D721Med (cell line): ENCODE results near the gene COL23A1.

ENCODE experiments used
- DNase-seq: peaks from one replicate; pipeline ENCODE4 v3.0.0; 2011; ENCODE audit warnings: low spot score; ENCODE audit not compliant: insufficient read length
- FAIRE-seq: peaks from 2 replicates; lab custom pipeline; 2011; peaks lifted over from hg19 to GRCh38; lab: Jason Lieb, UNC
- TF ChIP-seq, protein P1 (sequence below): IDR thresholded peaks from 2 replicates; pipeline ENCODE4 v1.5.1; 2012; ENCODE audit warnings: mild to moderate bottlenecking, control low read depth; ENCODE audit not compliant: insufficient read depth; ENCODE audit errors: missing control alignments

Gene COL23A1

DNA sequence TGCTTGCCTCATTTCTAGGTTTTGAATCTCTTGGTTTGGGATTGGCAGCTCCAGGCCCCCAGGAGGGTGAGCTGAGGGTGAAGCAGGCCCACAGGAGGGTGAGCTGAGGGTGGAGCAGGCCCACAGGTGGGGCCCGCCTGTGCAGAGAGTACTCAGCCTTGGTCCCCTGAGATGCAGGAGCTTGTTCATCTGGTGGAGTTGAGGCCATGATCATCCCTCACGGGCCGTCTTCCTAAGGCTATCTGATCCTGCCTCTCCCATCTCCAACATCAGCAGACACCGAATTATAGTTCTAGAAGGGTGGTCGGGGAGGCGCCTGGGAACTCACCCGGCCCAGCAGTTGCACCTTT is 225.9 kb downstream of the COL23A1 start:
- FAIRE-seq (no peak), DNase-seq (no peak)
- TF ChIP-seq, protein P1, sequence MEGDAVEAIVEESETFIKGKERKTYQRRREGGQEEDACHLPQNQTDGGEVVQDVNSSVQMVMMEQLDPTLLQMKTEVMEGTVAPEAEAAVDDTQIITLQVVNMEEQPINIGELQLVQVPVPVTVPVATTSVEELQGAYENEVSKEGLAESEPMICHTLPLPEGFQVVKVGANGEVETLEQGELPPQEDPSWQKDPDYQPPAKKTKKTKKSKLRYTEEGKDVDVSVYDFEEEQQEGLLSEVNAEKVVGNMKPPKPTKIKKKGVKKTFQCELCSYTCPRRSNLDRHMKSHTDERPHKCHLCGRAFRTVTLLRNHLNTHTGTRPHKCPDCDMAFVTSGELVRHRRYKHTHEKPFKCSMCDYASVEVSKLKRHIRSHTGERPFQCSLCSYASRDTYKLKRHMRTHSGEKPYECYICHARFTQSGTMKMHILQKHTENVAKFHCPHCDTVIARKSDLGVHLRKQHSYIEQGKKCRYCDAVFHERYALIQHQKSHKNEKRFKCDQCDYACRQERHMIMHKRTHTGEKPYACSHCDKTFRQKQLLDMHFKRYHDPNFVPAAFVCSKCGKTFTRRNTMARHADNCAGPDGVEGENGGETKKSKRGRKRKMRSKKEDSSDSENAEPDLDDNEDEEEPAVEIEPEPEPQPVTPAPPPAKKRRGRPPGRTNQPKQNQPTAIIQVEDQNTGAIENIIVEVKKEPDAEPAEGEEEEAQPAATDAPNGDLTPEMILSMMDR = no peak

DNA sequence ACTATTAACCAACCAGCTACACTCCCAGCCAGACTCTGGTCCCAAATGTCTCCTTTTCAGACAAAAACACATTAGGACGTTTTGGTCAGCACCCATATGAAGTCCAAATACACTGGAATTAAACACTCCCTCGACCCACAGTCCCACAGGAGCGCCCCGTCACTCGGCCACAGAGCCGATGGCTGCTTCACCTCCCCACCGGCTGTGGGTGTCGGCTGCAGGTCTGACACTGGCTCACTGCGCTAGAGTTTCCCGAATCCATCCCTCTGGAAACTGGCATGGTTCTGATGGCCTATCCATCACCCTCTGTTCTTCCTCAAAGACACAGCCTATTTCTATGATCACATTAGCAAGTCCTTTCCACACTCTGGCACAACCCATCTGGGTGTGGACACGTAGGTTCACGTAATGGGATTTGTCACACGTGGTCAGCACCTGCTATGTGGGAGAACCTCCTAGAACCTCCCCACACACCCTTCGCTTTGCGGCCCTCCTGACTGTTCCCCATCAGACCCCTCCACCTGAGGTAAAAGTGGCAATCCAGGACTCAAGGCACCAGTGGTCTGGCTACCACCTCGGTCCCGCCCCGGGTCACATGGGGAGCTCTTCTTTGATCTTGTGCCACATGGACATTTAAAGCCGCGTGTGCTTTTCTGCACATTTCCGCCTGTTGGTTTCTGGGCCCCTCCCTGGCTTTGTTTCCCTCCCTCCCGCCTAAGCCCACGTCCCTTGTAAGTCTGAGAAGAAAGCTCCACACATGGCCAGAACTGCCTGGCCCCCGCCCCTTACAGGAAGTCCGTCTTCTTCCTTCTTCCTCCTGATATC is 226.5 kb downstream of the COL23A1 start:
- DNase-seq (no peak), FAIRE-seq (no peak)
- TF ChIP-seq, protein P1 = no peak

DNA sequence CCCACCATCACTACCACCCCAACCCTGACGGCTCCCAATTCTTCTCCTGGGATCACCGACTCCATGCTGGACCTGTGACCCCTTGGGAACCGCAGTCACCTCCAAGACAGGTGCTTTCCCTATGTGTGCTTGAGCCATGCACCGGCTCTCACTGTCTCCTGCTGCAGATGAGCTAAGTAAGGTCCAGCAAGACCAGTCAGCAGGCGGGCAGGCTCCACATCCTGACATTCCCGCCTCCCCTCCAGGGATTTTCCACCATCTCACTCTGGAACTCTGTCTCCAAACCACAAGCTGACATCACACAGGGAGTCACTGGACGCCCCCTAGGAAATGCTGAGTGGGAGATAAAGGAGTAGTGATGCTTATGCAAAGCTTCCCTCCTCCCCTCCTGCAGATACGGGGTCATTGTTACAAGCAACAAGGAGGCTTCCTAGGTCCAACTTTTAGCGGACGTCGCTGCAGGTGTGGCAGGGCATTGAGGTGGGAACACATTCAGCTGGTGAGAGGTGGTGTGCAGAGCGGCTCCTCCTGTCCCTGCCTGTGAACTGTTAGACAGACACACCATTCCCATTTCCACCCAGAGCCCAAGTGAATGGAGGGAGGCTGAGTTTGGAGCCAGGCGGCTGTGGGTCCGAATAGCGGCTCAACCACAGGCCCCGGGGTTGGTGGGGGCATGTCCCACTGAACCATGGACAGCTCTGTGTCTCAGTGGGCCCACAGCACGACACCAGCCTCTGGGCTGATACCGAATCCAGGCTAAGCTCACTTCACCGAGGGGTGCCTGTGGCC is 228.3 kb downstream of the COL23A1 start:
- DNase-seq = no peak
- TF ChIP-seq, protein P1 = no peak
- no peak for FAIRE-seq

DNA sequence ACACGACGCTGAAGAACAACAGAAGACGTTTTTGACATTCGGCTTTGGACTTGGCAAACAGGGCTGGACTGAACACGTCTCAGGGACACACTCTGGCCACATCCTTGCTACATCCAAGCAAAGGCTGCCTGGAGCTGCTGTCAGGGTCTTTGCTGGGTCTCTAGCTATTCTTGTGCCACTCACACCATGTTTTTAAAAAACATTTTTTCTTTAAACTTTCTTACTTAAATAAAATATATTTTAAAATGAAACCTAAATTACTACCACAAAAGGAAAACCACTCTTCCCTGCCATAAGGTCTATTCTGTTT is 229.3 kb downstream of the COL23A1 start:
- TF ChIP-seq, protein P1 = no peak
- no peak for FAIRE-seq
- DNase-seq = no peak

DNA sequence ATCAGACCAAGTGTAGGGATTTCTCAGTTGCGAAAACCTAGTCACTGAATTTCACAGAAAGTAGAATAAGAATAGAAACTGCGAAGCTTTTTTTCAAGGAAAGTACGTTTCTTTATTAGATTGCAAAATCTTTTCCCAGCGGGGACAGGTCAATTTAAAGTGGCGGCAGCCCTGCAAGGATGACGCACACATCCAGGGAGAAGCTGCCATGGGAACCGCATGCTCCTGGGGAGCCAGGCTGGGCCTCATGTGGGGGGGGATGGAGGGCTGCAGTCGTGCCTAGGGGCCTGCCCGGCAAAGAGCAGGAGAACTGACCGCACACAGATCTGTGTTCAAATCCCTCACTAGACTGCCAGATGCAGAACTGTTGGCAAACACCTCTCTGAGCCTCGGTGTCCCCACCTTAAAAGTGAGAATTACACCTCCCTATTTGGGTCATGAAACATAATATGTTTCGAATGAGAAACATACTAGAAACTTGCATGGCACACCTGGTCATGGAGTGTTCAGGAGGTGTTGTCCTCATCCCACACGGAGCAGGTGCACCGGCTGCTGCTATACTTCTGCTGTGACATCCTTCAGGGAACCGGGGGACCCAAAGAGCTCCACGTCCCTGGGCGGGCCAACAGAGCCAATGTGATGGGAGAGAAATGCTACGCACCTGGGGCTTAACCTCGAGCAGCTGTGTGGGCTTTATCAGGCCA is 229.8 kb downstream of the COL23A1 start:
- DNase-seq (no peak), FAIRE-seq (no peak)
- TF ChIP-seq, protein P1 = no peak

DNA sequence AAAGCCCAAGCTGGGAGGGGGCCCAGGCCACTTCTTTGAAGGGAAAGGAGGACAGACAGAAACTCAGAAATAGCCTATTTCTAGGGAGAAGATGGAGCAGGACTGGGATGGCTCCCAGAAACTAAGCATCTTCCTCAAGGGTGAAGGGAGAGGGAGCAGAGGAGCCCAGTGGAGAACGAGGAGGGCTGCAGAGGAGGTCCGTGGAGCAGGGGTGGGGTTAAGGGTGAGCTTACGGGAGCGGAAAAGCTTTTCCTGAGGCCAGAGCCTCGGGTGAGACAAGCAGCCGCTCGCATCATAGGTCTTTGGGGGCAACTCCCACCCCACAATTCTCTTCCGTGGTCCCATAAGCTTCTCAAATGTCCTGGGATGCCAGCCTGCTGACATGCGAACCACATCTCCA is 230.5 kb downstream of the COL23A1 start:
- FAIRE-seq = no peak
- TF ChIP-seq, protein P1 = no peak
- DNase-seq = no peak
